ENCODE results near the gene RHOD. TPM values are rescaled to one million over a fixed set of nuclear protein-coding genes. Genes with fewer than 3 reads are reported as not detected.

RHOD gene
- total RNA-seq, 1 experiment from 2014 or later, result not detected

DNA sequence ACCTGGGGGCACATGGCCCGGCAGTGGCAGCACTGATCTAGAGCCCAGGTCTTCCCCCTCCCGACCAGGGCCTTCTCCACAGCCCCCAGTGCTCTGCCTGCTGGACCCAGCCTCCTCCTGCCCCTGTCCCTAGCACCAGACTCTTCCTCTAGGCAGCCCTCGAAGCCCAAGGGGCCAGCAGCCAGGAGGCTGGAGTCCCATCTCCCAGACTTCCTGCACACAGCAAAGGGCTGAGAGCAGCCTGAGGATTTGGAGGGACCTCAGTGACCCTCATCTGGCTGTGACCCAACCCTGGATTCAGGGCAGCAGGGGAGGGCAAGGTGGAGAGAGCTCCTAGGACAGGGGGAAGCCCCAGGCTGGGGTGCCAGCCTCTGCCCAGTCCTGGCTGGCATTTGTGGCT lies 3.0 kb downstream of the RHOD start:
- no peak for DNase-seq (ENCODE audit: low spot score)

DNA sequence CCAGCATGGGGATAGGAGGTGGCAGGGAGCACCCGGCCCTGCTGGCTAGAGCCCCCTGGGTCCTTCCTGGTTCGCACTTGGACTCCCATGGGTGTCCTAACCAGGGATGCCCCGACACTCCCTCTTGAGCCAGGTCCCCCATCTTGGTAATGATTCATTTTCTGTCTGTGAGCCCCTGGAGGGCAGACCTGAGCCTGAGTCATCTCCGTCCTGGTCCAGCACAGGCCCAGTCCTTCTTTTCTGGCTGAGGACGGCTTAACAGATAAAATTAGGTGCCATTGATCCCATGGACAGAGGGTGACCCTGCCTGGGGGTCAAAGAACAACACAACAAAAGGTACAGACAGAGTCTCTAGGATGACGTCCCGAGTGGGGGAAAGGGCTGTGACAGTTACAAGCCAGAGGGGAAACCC lies 3.5 kb downstream of the RHOD start:
- DNase-seq (ENCODE audit: low spot score), result no peak

DNA sequence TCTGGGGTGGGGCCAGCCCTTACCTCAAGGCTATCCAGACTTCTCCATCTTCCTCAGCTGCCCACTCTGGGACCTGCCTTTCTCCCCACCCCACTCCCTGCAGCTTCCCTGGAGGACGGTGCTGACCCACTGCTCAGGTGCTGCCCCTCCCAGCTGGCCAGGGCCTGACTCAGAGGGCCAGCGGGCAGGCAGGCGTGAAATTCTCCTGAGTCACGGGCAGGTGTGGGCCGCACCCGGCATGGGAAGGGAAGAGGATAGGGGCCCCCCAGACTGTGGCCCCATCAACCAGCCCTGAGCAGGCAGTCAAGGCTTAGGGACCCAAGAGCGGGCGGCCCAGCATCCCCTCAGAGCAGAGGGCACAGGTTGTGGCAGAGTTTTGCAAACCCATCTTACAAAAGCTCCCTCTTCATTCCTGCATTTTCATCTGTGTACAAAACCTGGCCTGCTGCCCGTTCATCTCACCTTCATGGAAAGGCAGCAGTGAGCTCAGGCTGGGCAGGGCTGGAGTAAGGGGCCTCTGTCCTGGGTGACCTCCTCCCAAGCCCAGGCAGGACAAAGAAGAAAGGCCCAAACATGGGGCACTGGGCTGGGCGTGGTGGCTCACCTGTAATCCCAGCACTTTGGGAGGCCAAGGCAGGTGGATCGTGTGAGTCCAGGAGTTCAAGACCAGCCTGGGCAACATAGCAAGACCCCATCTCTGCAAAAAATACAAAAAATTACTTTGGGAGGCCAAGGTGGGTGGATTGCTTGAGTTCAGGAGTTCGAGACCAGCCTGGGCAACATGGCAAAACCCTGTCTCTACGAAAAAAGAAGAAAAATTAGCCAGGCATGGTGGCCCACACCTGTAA lies 6.1 kb downstream of the RHOD start:
- DNase-seq (ENCODE audit: low spot score), result no peak

DNA sequence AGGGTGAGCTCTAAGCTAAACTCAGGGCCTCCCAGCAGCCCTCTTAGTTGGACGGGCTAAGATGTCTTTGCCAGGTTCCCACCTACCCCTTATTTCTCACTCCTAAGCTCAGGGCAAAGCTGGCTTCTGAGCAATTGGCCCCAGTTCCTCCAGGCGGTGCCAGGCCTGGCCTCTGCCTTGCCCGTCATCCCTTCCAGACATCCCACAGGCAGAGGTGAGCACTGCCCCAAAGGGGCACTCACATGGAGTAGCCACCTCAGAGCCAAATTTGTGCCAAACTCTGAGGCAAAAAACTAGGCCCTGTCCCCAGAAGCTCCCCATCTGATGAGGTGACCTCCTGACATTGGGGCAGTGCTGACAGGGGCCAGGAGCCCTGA lies 9.7 kb downstream of the RHOD start:
- DNase-seq (ENCODE audit: low spot score), result no peak

DNA sequence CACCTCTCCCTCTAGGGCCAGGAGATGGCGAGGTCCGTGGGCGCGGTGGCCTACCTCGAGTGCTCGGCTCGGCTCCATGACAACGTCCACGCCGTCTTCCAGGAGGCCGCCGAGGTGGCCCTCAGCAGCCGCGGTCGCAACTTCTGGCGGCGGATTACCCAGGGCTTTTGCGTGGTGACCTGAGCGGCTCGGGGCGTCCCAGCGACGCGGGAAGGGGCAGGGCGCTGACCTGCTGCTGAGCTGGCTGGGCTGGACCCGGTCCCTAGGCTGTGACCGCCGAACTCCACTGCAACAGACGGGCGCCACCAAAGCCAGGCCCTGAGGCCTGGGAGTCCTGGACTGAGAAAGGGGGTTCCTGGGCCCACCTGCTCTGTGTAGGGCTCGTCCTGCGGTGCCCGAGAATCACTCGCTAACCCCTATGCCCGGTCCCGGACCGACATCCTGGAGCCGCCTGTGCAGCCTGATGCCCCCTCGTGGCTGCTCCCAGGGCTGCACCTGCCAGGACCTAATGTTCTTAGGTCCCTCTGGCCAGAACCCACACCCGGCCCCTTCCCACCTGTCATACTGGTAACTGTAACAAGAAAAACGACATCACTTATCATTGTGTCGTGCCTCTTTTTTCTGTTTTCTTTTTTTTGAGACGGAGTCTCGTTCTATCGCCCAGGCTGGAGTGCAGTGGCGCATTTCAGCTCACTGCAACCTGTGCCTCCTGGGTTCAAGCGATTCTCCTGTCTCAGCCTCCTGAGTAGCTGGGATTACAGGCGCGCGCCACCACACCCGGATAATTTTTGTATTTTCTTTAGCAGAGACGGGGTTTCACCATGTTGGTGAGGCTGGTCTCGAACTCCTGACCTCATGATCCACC lies 15.0 kb downstream of the RHOD start:
- no peak for DNase-seq (ENCODE audit: low spot score)

GRCh38 chr11:67072295-67072694 lies 15.6 kb downstream of the RHOD start:
- DNase-seq (ENCODE audit: low spot score), result no peak

- no peak for DNase-seq (ENCODE audit: low spot score)
Observed at GRCh38 chr11:67073908-67074307, 17.3 kb downstream of the RHOD start.

- no peak for DNase-seq (ENCODE audit: low spot score)
Observed at GRCh38 chr11:67076202-67076601, 19.6 kb downstream of the RHOD start.

- no peak for DNase-seq (ENCODE audit: low spot score)
Observed at GRCh38 chr11:67079065-67079705, 22.5 kb downstream of the RHOD start.

GRCh38 chr11:67082071-67082791 lies 25.6 kb downstream of the RHOD start:
- DNase-seq (ENCODE audit: low spot score), result no peak

- no peak for DNase-seq (ENCODE audit: low spot score)
Observed at GRCh38 chr11:67083786-67084366, 27.2 kb downstream of the RHOD start.

DNA sequence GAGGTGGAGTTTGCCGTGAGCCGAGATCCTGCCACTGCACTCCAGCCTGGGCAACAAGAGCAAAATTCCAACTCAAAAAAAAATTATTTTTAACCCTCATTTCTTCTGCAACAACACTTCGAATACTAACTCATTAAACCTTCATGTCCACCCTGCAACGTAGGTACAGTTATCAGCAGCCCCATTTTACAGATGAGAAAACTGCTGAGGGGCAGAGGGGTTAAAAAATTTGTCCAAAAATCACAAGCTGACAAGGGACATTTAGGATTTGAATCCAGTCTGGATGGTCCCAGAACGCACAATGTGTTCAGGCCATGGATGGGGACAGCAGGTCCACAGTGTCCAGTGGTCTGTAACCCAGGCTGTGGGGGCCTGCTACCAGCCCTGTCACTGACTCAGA lies 29.0 kb downstream of the RHOD start:
- DNase-seq (ENCODE audit: low spot score), result no peak

DNA sequence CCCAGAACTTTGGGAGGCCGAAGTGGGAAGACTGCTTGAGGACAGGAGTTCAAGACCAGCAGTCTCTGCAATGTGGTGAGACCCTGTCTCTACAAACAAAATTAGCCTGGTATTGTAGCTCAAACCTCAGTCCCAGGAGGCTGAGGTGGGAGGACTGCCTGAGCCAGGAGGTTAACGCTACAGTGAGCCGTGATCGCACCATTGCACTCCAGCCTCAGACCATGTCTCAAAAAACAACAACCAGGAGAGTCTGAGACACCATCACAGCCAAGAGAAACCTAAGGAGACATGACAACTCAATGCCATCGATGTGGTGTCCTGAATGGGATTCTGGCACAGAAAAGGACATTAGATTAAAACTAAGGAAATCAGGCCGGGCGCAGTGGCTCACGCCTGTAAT lies 34.1 kb downstream of the RHOD start:
- DNase-seq (ENCODE audit: low spot score), result no peak

- DNase-seq (ENCODE audit: low spot score), result no peak
Observed at GRCh38 chr11:67095214-67095507, 38.5 kb downstream of the RHOD start.

DNA sequence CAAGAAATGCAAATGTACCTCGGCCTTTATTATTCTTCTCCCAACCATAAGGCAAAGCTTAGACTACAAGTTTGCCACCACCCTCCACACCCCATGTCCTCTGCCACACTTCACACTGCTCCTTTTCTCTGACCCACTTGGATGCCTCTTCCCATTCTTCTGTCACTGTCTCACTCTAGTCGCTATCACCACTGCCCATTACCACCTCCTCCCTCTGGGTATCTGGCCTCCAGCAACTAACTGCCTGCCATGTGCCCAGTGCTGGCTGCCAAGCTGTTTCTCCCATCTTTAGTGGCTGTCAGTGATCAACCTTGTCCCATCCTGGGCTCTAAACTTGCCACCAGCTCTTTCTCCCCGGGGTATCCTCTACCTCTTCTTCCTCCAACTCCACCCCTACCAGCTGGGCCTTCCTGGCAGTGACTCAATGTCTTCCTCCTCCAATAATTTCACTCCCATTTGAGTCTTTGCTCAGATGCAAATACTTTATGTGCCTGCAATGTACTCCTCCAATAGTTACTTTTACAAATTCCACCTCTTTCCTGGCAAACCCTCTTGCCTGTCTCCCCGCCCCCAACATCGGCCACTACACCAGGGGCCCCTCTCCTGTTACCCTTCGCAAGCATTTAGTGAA lies 42.3 kb downstream of the RHOD start:
- DNase-seq (ENCODE audit: low spot score), result no peak

GRCh38 chr11:67099831-67100324 lies 43.2 kb downstream of the RHOD start:
- DNase-seq (ENCODE audit: low spot score), result no peak

DNA sequence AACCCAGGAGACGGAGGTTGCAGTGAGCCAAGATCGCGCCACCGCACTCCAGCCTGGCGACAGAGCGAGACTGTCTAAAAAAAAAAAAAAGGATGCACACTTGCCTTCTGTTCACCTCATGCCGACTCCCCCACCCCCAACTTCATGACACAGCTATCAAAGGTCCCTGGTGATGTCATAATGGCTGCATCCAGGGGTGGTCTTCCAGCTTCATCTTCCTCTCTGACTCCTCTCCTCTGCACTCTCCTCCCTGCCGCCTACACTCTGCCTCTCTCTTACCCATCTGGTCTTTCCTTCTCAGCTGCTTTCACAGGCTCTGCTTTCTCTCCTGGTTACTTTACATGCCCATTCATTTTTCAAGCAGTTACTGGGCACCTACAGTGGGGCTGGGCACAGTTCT lies 46.0 kb downstream of the RHOD start:
- no peak for DNase-seq (ENCODE audit: low spot score)

DNA sequence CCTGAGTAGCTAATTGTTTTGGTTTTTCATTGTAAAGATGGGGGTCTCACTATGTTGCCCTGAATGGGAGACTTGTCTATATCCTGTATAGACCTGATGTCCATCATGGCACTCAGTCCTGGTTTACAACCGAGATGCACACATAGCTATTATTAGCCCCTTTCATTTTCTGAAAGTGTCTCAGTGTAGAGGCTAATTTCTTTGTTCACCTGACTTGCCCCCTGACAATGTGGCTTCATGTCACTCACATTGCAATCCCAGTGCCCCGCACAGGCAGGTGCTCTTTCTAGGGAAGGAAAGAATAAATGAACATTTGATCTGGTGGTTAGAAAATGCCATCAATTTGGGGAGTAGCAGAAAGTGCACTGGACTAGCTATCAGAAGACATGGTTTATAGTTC lies 49.3 kb downstream of the RHOD start:
- no peak for DNase-seq (ENCODE audit: low spot score)

DNA sequence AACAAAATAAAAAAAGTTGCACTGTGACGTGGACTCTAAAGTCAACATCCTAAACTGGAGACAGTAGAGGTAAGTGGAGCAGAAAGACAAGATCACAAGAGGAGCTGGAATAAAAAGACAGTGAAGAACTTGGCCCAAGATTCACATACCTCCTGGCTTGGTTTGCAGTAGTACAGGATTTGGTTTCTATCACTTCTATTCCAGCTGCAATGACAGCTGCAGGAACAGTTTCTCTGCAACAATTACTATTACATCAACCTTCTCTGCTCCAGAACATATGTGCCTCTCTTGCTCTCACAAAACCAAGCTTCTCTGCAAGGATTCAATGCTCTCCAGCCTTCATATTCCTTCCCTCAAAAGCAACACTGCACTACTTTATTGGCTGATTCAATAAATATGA lies 54.6 kb downstream of the RHOD start:
- no peak for DNase-seq (ENCODE audit: low spot score)

GRCh38 chr11:67113231-67113721 lies 56.6 kb downstream of the RHOD start:
- no peak for DNase-seq (ENCODE audit: low spot score)

Measured in H4 (cell line).